ENCODE results near the gene DUSP28. TPM values are rescaled to one million over a fixed set of nuclear protein-coding genes. Genes with fewer than 3 reads are reported as not detected.

The DUSP28 gene
- total RNA-seq, 1 experiment from 2014 or later, result 2.2 TPM

DNA sequence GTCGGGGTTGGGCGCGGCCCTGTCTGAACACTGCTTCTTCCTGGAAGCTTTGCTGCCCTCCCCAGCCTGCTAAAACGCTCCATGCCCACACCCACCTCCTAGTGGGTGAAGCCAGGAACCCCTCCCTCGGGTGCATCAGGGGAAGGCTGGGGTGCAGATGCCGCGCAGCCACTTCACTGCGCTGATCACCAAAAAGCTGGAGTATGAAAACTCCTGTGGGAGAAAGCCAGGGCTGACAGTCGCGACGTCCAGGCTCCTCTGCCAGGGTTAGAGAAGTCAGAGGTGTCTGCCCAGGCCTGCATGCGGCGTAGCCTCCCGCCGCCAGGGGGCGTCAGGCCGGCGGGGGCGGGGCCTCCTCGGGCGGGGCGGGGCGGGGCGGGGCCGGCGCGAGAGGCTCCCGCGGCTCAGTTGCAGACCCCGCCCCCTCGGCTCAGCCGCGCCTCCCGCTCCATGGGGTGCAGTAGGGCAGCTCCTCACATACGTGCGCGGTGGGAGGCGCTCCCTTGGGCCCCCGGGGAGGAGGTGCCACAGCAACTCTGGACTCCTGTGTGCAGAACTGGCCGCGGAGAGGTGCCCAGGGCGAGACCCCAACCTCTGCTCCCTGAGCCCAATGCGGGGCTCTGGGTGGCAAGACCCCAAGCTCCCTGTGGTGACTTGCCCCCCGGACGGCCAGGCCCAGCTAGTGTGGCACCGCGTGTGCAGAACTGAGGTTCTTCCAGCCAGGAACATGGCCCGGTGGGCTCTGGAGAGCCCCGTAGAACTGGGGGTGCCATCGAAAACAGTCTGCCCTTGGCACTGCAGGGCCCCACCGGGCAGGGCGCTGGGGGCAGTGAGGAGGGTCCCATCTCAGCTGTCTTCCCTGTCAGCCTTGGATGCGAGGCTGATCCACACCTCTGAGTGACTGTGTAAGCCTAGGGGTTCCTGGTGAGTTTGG, 6.3 kb downstream of the DUSP28 start:
- Mint-ChIP-seq H3K27me3 (ENCODE audit: insufficient read depth, unreplicated experiment) (no peaks in the 10 kb centered on the region), H3K4me1 (ENCODE audit: low read depth, unreplicated experiment) (peaks cover 19% of the 10 kb centered on the region), H3K27ac (ENCODE audit: unreplicated experiment) (peak overlapping the region; percentile 71), H3K36me3 (ENCODE audit: insufficient read depth, unreplicated experiment) (peaks cover 17% of the 10 kb centered on the region), H3K4me3 (ENCODE audit: unreplicated experiment) (peak overlapping the region; percentile 83), H3K9me3 (ENCODE audit: unreplicated experiment) (no peaks in the 10 kb centered on the region)
- CTCF ChIA-PET, result interaction anchor here (0.6 to 2.8 kb wide), 7 partner anchors 13 to 276 kb away, joined by 3 to 25 read pairs (median 7); partner anchors contain the start of gene CAPN10
- TF ChIP-seq, protein P1, sequence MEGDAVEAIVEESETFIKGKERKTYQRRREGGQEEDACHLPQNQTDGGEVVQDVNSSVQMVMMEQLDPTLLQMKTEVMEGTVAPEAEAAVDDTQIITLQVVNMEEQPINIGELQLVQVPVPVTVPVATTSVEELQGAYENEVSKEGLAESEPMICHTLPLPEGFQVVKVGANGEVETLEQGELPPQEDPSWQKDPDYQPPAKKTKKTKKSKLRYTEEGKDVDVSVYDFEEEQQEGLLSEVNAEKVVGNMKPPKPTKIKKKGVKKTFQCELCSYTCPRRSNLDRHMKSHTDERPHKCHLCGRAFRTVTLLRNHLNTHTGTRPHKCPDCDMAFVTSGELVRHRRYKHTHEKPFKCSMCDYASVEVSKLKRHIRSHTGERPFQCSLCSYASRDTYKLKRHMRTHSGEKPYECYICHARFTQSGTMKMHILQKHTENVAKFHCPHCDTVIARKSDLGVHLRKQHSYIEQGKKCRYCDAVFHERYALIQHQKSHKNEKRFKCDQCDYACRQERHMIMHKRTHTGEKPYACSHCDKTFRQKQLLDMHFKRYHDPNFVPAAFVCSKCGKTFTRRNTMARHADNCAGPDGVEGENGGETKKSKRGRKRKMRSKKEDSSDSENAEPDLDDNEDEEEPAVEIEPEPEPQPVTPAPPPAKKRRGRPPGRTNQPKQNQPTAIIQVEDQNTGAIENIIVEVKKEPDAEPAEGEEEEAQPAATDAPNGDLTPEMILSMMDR (IDR thresholded peaks at IDR 0.05; ENCODE audit: insufficient read depth in 1 of 2, low read depth in 1 of 2, low read length in 1 of 2, severe bottlenecking in 1 of 2, unreplicated experiment in 1 of 2), result peak; percentile 64 to 71
- peak; percentile 89 to 91 for DNase-seq
- Histone ChIP-seq H3K4me1 (peaks cover 26% of the 10 kb centered on the region), H3K9me3 (no peaks in the 10 kb centered on the region), H3K36me3 (ENCODE audit: control insufficient read depth, insufficient read depth, low read length) (no peaks in the 10 kb centered on the region), H3K27me3 (replicated peaks; ENCODE audit: control insufficient read depth, insufficient read depth, low read length) (no peaks in the 10 kb centered on the region), H3K4me3 (ENCODE audit: low read depth, low read length) (peak overlapping the region; percentile 68)
- intact Hi-C loops (cut with micrococcal nuclease; ENCODE audit: unreplicated experiment), result no loop called here
- POLR2A ChIA-PET, result interaction anchor here (1.8 kb wide), 1 partner anchor 20 kb away, joined by 14 read pairs; the partner anchor contains the start of gene CAPN10
- BruUV-seq (replicated peaks), result no TSS peak

DNA sequence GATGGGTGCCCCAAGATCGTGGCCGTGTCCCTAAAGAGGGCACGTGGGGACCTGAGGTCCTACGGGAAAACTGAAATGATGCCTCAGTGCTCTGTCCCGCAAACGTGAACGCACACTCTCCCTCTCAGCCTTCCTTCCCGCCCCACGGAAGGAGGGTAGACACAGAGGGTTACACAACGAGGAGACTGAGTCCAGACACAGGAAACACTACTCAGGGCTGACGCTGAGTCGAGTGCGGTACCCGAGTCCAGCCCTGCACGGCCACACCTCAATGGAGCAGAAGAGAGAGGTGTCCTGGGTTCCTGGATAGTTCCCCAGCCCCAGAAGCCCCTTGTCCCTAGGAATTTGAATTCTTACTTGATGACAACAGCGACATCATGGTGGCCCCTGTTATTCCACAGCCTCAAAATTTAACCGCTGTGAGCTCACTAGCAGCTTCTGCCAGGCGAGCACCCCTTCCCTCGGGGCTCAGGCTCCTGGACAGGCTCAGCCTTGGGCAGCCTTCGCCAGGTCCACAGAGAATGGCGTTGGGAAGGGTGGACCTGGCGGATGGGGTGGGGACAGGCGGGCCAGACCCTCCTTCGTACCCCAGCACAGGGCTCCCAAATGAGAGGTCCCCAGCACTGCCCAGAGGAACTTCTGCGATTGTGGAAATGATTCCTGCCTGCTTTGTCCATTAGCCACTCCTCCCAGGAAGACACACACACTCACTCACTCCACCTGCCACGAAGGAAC, 7.1 kb downstream of the DUSP28 start:
- Mint-ChIP-seq H3K4me3 (ENCODE audit: unreplicated experiment) (peak overlapping the region; percentile 83), H3K9me3 (ENCODE audit: unreplicated experiment) (no peaks in the 10 kb centered on the region), H3K36me3 (ENCODE audit: insufficient read depth, unreplicated experiment) (peaks cover 17% of the 10 kb centered on the region), H3K27me3 (ENCODE audit: insufficient read depth, unreplicated experiment) (no peaks in the 10 kb centered on the region), H3K27ac (ENCODE audit: unreplicated experiment) (no peak overlapping the region), H3K4me1 (ENCODE audit: low read depth, unreplicated experiment) (peaks cover 16% of the 10 kb centered on the region)
- intact Hi-C loops (cut with micrococcal nuclease; ENCODE audit: unreplicated experiment), result no loop called here
- ChIA-PET CTCF (interaction anchor here (1.8 to 2.8 kb wide), 4 partner anchors 12 to 53 kb away, joined by 7 to 25 read pairs (median 8); partner anchors contain the start of gene CAPN10), POLR2A (interaction anchor here (1.8 kb wide), 1 partner anchor 19 kb away, joined by 14 read pairs; the partner anchor contains the start of gene CAPN10)
- Histone ChIP-seq H3K27me3 (replicated peaks; ENCODE audit: control insufficient read depth, insufficient read depth, low read length) (no peaks in the 10 kb centered on the region), H3K4me3 (ENCODE audit: low read depth, low read length) (peak overlapping the region; percentile 68), H3K36me3 (ENCODE audit: control insufficient read depth, insufficient read depth, low read length) (no peaks in the 10 kb centered on the region), H3K9me3 (no peaks in the 10 kb centered on the region), H3K4me1 (peaks cover 26% of the 10 kb centered on the region)
- TF ChIP-seq, protein P1 (IDR thresholded peaks at IDR 0.05; ENCODE audit: insufficient read depth in 1 of 2, low read depth in 1 of 2, low read length in 1 of 2, severe bottlenecking in 1 of 2, unreplicated experiment in 1 of 2), result no peak
- DNase-seq, result peak in 1 of 2 experiments; percentile 26
- no TSS peak for BruUV-seq (replicated peaks)
